Measurements from ENCODE around the gene MPZL2. TPM values are rescaled to one million over a fixed set of nuclear protein-coding genes. Genes with fewer than 3 reads are reported as not detected.

MPZL2 gene
- total RNA-seq, 1 experiment from 2014 or later: 1.8 TPM

DNA sequence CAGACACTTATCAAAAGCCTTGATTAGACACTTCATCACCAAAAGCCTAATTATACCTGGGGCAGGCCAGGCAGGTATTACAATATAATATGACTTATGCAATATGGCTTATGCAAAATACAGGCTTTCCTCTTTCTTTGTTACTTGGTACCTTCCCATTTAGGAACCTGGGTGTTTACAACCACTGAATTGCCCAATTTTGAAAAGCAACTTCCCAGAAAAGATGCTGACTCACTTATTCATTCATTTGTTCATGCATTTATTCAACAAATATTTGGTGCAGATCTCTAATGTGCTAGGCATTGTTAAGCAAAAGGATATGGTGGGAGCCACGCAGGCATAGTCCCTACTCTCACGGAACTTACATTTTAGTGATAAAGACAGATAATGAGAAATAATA lies 25.7 kb downstream of the MPZL2 start:
- intact Hi-C loops (cut with micrococcal nuclease; ENCODE audit: unreplicated experiment): no loop called here
- Histone ChIP-seq H3K36me3 (ENCODE audit: control insufficient read depth, insufficient read depth, low read length) (no peaks in the 10 kb centered on the region), H3K4me1 (ENCODE audit: control insufficient read depth, insufficient read depth, low read length) (no peaks in the 10 kb centered on the region), H3K27ac (ENCODE audit: low read length) (no peak overlapping the region), H3K27me3 (ENCODE audit: control insufficient read depth, insufficient read depth, low read length) (peaks cover 16% of the 10 kb centered on the region), H3K4me3 (ENCODE audit: low read depth in 2 of 2, low read length in 2 of 2) (no peak overlapping the region), H3K9me3 (ENCODE audit: control insufficient read depth, insufficient read depth, low read depth, low read length) (no peaks in the 10 kb centered on the region)
- no peak for DNase-seq (ENCODE audit: low read depth, low spot score)
- in situ Hi-C loops (cut with HindIII; ENCODE audit: low pct_unique_long_range_greater_than_20kb, low sequenced_read_pairs): no loop called here
- TF ChIP-seq, protein P1, sequence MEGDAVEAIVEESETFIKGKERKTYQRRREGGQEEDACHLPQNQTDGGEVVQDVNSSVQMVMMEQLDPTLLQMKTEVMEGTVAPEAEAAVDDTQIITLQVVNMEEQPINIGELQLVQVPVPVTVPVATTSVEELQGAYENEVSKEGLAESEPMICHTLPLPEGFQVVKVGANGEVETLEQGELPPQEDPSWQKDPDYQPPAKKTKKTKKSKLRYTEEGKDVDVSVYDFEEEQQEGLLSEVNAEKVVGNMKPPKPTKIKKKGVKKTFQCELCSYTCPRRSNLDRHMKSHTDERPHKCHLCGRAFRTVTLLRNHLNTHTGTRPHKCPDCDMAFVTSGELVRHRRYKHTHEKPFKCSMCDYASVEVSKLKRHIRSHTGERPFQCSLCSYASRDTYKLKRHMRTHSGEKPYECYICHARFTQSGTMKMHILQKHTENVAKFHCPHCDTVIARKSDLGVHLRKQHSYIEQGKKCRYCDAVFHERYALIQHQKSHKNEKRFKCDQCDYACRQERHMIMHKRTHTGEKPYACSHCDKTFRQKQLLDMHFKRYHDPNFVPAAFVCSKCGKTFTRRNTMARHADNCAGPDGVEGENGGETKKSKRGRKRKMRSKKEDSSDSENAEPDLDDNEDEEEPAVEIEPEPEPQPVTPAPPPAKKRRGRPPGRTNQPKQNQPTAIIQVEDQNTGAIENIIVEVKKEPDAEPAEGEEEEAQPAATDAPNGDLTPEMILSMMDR (IDR thresholded peaks at IDR 0.05): no peak
- TF ChIP-seq, protein P2, sequence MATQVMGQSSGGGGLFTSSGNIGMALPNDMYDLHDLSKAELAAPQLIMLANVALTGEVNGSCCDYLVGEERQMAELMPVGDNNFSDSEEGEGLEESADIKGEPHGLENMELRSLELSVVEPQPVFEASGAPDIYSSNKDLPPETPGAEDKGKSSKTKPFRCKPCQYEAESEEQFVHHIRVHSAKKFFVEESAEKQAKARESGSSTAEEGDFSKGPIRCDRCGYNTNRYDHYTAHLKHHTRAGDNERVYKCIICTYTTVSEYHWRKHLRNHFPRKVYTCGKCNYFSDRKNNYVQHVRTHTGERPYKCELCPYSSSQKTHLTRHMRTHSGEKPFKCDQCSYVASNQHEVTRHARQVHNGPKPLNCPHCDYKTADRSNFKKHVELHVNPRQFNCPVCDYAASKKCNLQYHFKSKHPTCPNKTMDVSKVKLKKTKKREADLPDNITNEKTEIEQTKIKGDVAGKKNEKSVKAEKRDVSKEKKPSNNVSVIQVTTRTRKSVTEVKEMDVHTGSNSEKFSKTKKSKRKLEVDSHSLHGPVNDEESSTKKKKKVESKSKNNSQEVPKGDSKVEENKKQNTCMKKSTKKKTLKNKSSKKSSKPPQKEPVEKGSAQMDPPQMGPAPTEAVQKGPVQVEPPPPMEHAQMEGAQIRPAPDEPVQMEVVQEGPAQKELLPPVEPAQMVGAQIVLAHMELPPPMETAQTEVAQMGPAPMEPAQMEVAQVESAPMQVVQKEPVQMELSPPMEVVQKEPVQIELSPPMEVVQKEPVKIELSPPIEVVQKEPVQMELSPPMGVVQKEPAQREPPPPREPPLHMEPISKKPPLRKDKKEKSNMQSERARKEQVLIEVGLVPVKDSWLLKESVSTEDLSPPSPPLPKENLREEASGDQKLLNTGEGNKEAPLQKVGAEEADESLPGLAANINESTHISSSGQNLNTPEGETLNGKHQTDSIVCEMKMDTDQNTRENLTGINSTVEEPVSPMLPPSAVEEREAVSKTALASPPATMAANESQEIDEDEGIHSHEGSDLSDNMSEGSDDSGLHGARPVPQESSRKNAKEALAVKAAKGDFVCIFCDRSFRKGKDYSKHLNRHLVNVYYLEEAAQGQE (IDR thresholded peaks at IDR 0.05; ENCODE audit: insufficient read depth in 1 of 2, low read depth in 2 of 2, low read length in 1 of 2): no peak
- TF ChIP-seq SIN3A (IDR thresholded peaks at IDR 0.05; ENCODE audit: borderline replicate concordance, insufficient read depth, low read depth, low read length): no peak
- no peak for TF ChIP-seq TCF7L2 (IDR thresholded peaks at IDR 0.05; ENCODE audit: low read depth, low read length)
- no peak for TF ChIP-seq POLR2AphosphoS5 (IDR thresholded peaks at IDR 0.05; ENCODE audit: low read depth, low read length)
- POLR2A ChIA-PET: no interaction called here
- no peak for ATAC-seq
- CTCF ChIA-PET: interaction anchor here (0.6 kb wide), 1 partner anchor 366 kb away, joined by 3 read pairs; no protein-coding TSS in a partner anchor
- no TSS peak for BruUV-seq (replicated peaks)

GRCh38 chr11:118236170-118236569 lies 27.9 kb downstream of the MPZL2 start:
- Histone ChIP-seq H3K27me3 (ENCODE audit: control insufficient read depth, insufficient read depth, low read length) (peaks cover 14% of the 10 kb centered on the region), H3K27ac (ENCODE audit: low read length) (no peak overlapping the region), H3K9me3 (ENCODE audit: control insufficient read depth, insufficient read depth, low read depth, low read length) (no peaks in the 10 kb centered on the region), H3K36me3 (ENCODE audit: control insufficient read depth, insufficient read depth, low read length) (no peaks in the 10 kb centered on the region), H3K4me3 (ENCODE audit: low read depth in 2 of 2, low read length in 2 of 2) (no peak overlapping the region), H3K4me1 (ENCODE audit: control insufficient read depth, insufficient read depth, low read length) (no peaks in the 10 kb centered on the region)
- no TSS peak for BruUV-seq (replicated peaks)
- POLR2A ChIA-PET: no interaction called here
- CTCF ChIA-PET: interaction anchor here (0.6 kb wide), 1 partner anchor 106 kb away, joined by 4 read pairs; no protein-coding TSS in a partner anchor
- in situ Hi-C loops (cut with HindIII; ENCODE audit: low pct_unique_long_range_greater_than_20kb, low sequenced_read_pairs) (no loop called here), intact Hi-C loops (cut with micrococcal nuclease; ENCODE audit: unreplicated experiment) (no loop called here)
- ATAC-seq (no peak), DNase-seq (ENCODE audit: low read depth, low spot score) (no peak)
- no peak for TF ChIP-seq TCF7L2 (IDR thresholded peaks at IDR 0.05; ENCODE audit: low read depth, low read length)
- no peak for TF ChIP-seq SIN3A (IDR thresholded peaks at IDR 0.05; ENCODE audit: borderline replicate concordance, insufficient read depth, low read depth, low read length)
- TF ChIP-seq POLR2AphosphoS5 (IDR thresholded peaks at IDR 0.05; ENCODE audit: low read depth, low read length): no peak
- TF ChIP-seq, protein P1 (IDR thresholded peaks at IDR 0.05): no peak
- TF ChIP-seq, protein P2 (IDR thresholded peaks at IDR 0.05; ENCODE audit: insufficient read depth in 1 of 2, low read depth in 2 of 2, low read length in 1 of 2): no peak

All from Panc1 (cell line).